ENCODE data around the gene KCNAB3.
"Not testable (repeated sequence)": the region's sequence is repeated elsewhere in the genome, so short reads cannot be mapped to it uniquely, and the experiment has no call there.

Gene KCNAB3

DNA sequence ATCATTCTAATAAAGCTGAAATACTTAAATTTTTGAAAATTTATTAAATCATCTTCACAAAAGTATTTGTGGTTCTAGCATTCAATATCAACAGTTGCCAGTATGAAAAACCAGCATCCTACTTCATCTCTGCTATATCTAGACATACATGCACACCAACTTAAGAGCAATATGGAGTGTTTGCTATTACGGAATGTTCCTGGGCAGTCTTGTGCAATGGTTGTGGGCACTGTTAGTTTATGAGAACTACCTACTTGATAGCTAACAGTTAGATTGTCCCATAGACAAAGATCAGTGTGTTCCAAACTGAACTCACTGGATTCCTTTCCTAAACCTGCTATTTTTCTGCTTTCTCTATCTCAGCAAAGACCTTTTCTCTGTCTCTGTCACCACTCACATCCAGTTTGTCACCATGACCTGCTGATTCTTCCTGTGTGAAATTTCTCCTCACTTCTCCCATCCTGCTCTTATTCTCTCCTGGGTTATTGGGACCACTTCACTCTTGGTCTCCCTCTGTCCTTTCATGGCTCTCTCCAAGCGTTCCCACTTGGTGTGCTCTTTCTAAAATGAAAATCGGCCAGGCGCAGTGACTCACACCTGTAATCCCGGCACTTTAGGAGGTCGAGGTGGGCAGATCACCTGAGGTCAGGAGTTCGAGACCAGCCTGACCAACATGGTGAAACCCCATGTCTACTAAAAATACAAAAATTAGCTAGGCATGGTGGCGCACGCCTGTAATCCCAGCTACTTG lies 30.0 kb upstream of the KCNAB3 start:
- no peak overlapping the region for H2AFZ ChIP-seq (ENCODE audit: low read length)
- no peaks in the 10 kb centered on the region for H3K79me2 ChIP-seq (ENCODE audit: insufficient read depth, low read length)
- H4K20me1 ChIP-seq (ENCODE audit: insufficient read depth, low read length) = no peaks in the 10 kb centered on the region
- no peaks in the 10 kb centered on the region for H3K27me3 ChIP-seq (ENCODE audit: insufficient read depth, low read length)
- no peak overlapping the region for H3K27ac ChIP-seq (ENCODE audit: low read depth, low read length, poor library complexity, severe bottlenecking)
- H3K4me3 ChIP-seq (ENCODE audit: low read depth, low read length, poor library complexity, severe bottlenecking) = no peak overlapping the region
- H3K4me1 ChIP-seq (ENCODE audit: insufficient read depth, low read length, severe bottlenecking) = no peaks in the 10 kb centered on the region
- no peaks in the 10 kb centered on the region; the same call in 1 of the 2 replicates for H3K36me3 ChIP-seq (ENCODE audit: insufficient read depth, low read length)
- TF ChIP-seq, protein P1, sequence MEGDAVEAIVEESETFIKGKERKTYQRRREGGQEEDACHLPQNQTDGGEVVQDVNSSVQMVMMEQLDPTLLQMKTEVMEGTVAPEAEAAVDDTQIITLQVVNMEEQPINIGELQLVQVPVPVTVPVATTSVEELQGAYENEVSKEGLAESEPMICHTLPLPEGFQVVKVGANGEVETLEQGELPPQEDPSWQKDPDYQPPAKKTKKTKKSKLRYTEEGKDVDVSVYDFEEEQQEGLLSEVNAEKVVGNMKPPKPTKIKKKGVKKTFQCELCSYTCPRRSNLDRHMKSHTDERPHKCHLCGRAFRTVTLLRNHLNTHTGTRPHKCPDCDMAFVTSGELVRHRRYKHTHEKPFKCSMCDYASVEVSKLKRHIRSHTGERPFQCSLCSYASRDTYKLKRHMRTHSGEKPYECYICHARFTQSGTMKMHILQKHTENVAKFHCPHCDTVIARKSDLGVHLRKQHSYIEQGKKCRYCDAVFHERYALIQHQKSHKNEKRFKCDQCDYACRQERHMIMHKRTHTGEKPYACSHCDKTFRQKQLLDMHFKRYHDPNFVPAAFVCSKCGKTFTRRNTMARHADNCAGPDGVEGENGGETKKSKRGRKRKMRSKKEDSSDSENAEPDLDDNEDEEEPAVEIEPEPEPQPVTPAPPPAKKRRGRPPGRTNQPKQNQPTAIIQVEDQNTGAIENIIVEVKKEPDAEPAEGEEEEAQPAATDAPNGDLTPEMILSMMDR (IDR thresholded peaks at IDR 0.05; ENCODE audit: low read length) = no peak
- no peak for TF ChIP-seq EZH2 (IDR thresholded peaks at IDR 0.05; ENCODE audit: borderline replicate concordance, low read length)
- no peaks in the 10 kb centered on the region for H3K9me3 ChIP-seq (ENCODE audit: low read length)
- no peak overlapping the region for H3K9ac ChIP-seq (ENCODE audit: low read length)
- no peaks in the 10 kb centered on the region for H3K9me2 ChIP-seq (ENCODE audit: low read depth, low read length)
- H3F3A ChIP-seq (ENCODE audit: insufficient read depth, low read length) = no peaks in the 10 kb centered on the region
- H3K4me2 ChIP-seq (ENCODE audit: low read length) = no peak overlapping the region

DNA sequence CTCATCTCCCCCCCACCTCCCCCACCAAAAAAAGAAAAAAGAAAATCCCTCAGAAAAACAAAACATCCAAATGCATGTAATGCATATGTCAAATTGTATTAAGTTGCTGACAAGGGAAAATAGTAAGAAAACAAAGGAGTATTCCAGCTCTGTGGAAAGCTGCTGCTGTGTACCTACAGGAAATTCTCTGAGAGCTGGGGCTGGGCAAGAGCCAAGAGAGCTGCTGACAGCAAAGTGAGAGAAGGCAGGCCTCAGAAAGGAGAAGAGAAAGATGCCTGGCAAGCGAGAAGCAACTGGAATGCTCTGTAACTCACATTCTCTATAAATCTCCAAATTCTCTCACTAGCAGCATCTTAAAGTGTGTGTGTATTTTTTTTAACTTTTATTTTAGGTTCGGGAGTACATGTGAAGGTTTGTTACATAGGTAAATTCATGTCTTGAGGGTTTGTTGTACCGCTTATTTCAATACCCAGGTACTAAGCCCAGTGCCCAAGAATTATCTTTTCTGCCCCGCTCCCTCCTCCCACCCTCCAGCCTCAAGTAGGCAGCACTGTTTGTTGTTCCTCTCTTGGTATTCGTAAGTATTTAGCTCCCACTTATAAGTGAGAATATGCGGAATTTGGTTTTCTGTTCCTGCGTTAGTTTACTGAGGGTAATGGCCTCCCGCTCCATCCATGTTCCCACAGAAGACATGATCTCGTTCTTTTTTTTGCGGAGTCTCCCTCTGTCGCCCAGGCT lies 26.7 kb upstream of the KCNAB3 start:
- no peak overlapping the region for H3K4me3 ChIP-seq (ENCODE audit: low read depth, low read length, poor library complexity, severe bottlenecking)
- no peaks in the 10 kb centered on the region for H4K20me1 ChIP-seq (ENCODE audit: insufficient read depth, low read length)
- no peak overlapping the region for H3K9ac ChIP-seq (ENCODE audit: low read length)
- no peak overlapping the region for H3K4me2 ChIP-seq (ENCODE audit: low read length)
- H3K79me2 ChIP-seq (ENCODE audit: insufficient read depth, low read length) = no peaks in the 10 kb centered on the region
- H3F3A ChIP-seq (ENCODE audit: insufficient read depth, low read length) = no peaks in the 10 kb centered on the region
- H3K27ac ChIP-seq (ENCODE audit: low read depth, low read length, poor library complexity, severe bottlenecking) = no peak overlapping the region
- TF ChIP-seq, protein P1 (IDR thresholded peaks at IDR 0.05; ENCODE audit: low read length) = no peak
- TF ChIP-seq EZH2 (IDR thresholded peaks at IDR 0.05; ENCODE audit: borderline replicate concordance, low read length) = no peak
- H3K9me2 ChIP-seq (ENCODE audit: low read depth, low read length) = no peaks in the 10 kb centered on the region
- H3K9me3 ChIP-seq (ENCODE audit: low read length) = no peaks in the 10 kb centered on the region
- H3K36me3 ChIP-seq (ENCODE audit: insufficient read depth, low read length) = no peaks in the 10 kb centered on the region
- H2AFZ ChIP-seq (ENCODE audit: low read length) = no peak overlapping the region
- no peaks in the 10 kb centered on the region for H3K4me1 ChIP-seq (ENCODE audit: insufficient read depth, low read length, severe bottlenecking)
- H3K27me3 ChIP-seq (ENCODE audit: insufficient read depth, low read length) = no peaks in the 10 kb centered on the region

DNA sequence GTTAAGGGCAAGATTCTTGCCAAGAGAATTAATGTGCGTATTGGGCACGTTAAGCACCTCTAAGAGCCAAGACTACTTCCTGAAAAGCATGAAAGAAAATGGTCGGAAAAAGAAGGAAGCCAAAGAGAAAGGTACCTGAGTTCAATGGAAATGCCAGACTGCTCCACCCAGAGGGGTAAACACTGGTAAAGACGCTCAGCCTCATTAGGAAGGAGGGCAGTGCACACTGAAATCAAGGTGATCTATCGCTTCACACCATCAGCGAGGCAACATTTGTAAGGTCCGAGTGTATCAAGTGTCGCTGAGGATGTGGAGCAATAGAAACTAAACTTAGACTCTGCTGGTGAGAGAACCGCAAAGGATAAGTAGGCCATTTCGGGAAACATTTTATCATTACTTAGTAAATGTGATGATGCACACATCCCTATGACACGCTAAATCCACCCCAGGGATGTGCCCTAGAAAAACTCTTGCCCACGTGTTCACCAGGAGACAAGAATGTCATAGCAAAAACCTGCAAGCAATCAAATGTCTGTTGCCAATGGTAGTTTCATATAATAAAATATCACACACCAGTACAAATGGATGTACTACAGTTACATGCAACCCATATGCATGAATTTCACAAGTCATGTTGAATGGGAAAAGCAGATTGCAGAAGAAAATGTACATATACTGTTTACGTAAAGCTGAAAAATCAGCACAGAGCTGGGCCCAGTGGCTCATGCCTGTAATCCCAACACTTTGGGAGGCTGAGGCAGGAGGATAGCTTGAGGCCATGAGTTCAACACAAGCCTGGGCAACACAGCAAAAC lies 26.0 kb upstream of the KCNAB3 start:
- Histone ChIP-seq H3F3A (ENCODE audit: insufficient read depth, low read length) (no peaks in the 10 kb centered on the region), H3K36me3 (ENCODE audit: insufficient read depth, low read length) (0 out of 2 replicates have a peak, but pooled peaks cover under 1% of the 10 kb centered on the region), H3K27ac (ENCODE audit: low read depth, low read length, poor library complexity, severe bottlenecking) (no peak overlapping the region), H3K9me3 (ENCODE audit: low read length) (no peaks in the 10 kb centered on the region), H3K4me2 (ENCODE audit: low read length) (no peak overlapping the region), H3K79me2 (ENCODE audit: insufficient read depth, low read length) (no peaks in the 10 kb centered on the region), H2AFZ (ENCODE audit: low read length) (no peak overlapping the region), H3K27me3 (ENCODE audit: insufficient read depth, low read length) (no peaks in the 10 kb centered on the region), H3K9me2 (ENCODE audit: low read depth, low read length) (no peaks in the 10 kb centered on the region), H3K4me1 (ENCODE audit: insufficient read depth, low read length, severe bottlenecking) (no peaks in the 10 kb centered on the region), H4K20me1 (ENCODE audit: insufficient read depth, low read length) (no peaks in the 10 kb centered on the region), H3K4me3 (ENCODE audit: low read depth, low read length, poor library complexity, severe bottlenecking) (no peak overlapping the region), H3K9ac (ENCODE audit: low read length) (no peak overlapping the region)
- TF ChIP-seq, protein P1 (IDR thresholded peaks at IDR 0.05; ENCODE audit: low read length) = no peak
- TF ChIP-seq EZH2 (IDR thresholded peaks at IDR 0.05; ENCODE audit: borderline replicate concordance, low read length) = no peak

DNA sequence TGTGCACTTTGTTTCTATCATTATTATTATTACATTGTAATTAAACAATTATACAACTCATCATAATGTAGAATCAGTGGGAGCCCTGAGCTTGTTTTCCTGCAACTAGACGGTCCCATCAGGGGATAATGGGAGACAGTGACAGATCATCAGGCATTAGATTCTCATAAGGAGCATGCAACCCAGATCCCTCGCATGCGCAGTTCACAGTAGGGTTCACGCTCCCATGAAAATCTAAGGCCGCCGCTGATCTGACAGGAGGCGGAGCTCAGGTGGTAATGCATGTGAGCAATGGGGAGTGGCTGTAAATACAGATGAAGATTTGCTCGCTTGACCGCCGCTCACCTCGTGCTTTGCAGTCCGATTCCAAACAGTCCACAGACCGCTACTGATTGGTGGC lies 23.6 kb upstream of the KCNAB3 start:
- H3F3A ChIP-seq (ENCODE audit: insufficient read depth, low read length); H3K27ac ChIP-seq (ENCODE audit: low read depth, low read length, poor library complexity, severe bottlenecking); H3K4me2 ChIP-seq (ENCODE audit: low read length); H3K79me2 ChIP-seq (ENCODE audit: insufficient read depth, low read length); H3K9me3 ChIP-seq (ENCODE audit: low read length); H2AFZ ChIP-seq (ENCODE audit: low read length); H3K27me3 ChIP-seq (ENCODE audit: insufficient read depth, low read length); H3K9ac ChIP-seq (ENCODE audit: low read length); H3K4me3 ChIP-seq (ENCODE audit: low read depth, low read length, poor library complexity, severe bottlenecking); H4K20me1 ChIP-seq (ENCODE audit: insufficient read depth, low read length); H3K9me2 ChIP-seq (ENCODE audit: low read depth, low read length); H3K4me1 ChIP-seq (ENCODE audit: insufficient read depth, low read length, severe bottlenecking): not testable (repeated sequence)
- H3K36me3 ChIP-seq (ENCODE audit: insufficient read depth, low read length) = peaks cover 24% of the 10 kb centered on the region
